PFSK-1 (cell line): ENCODE measurements around the gene RUBCN.

ENCODE experiments used
- FOXP2 ChIP-seq: optimal IDR thresholded peaks from 2 replicates; pipeline ENCODE3; 2011; ENCODE audit warnings: borderline replicate concordance, control low read depth, inconsistent platforms; ENCODE audit not compliant: insufficient read depth; ENCODE audit errors: extremely low read length, extremely low read depth
- POLR2AphosphoS5 ChIP-seq: IDR thresholded peaks from 2 replicates; pipeline ENCODE4 v1.6.1; 2012; ENCODE audit warnings: low read depth, mild to moderate bottlenecking, control low read depth, low read length, moderate library complexity
- SIN3A ChIP-seq: IDR thresholded peaks from 2 replicates; pipeline ENCODE4 v1.6.1; 2012; ENCODE audit warnings: mild to moderate bottlenecking, low read length, moderate library complexity, borderline replicate concordance; ENCODE audit not compliant: insufficient read depth
- TAF1 ChIP-seq: IDR thresholded peaks from 2 replicates; pipeline ENCODE4 v1.6.1; 2012; ENCODE audit warnings: low read length, control low read depth, borderline replicate concordance; ENCODE audit not compliant: insufficient read depth
- TF ChIP-seq, protein P1 (sequence below), 2 experiments: IDR thresholded peaks; 2 replicates each; pipeline versions ENCODE4 v1.6.1 to v1.8.0; 2011 to 2012; ENCODE audit warnings: low read depth in 2 of 2, low read length in 2 of 2, control low read depth in 1 of 2, inconsistent platforms in 1 of 2, mild to moderate bottlenecking in 1 of 2, moderate library complexity in 1 of 2; ENCODE audit not compliant: insufficient read depth in 1 of 2

Gene RUBCN

DNA sequence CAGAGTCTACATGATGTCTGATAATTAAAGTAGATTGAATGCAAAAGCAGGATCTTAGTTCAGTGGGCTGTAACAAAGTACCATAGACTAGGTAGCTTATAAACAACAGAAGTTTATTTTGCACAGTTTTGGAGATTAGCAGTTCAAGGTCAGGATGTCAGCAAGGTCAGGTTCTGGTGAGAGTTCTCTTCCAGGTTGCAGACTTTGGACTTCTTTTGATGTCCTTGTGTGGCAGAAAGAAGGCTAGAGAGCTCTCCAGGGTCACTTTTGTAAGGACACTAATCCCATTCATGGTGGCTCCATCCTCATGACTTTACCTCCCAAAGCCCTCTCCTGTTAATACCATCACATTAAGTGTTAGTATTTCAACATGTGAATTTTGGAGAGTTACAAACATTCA is 25.1 kb upstream of the RUBCN start:
- TF ChIP-seq TAF1 (no peak), SIN3A (no peak), FOXP2 (no peak), POLR2AphosphoS5 (no peak)
- TF ChIP-seq, protein P1, sequence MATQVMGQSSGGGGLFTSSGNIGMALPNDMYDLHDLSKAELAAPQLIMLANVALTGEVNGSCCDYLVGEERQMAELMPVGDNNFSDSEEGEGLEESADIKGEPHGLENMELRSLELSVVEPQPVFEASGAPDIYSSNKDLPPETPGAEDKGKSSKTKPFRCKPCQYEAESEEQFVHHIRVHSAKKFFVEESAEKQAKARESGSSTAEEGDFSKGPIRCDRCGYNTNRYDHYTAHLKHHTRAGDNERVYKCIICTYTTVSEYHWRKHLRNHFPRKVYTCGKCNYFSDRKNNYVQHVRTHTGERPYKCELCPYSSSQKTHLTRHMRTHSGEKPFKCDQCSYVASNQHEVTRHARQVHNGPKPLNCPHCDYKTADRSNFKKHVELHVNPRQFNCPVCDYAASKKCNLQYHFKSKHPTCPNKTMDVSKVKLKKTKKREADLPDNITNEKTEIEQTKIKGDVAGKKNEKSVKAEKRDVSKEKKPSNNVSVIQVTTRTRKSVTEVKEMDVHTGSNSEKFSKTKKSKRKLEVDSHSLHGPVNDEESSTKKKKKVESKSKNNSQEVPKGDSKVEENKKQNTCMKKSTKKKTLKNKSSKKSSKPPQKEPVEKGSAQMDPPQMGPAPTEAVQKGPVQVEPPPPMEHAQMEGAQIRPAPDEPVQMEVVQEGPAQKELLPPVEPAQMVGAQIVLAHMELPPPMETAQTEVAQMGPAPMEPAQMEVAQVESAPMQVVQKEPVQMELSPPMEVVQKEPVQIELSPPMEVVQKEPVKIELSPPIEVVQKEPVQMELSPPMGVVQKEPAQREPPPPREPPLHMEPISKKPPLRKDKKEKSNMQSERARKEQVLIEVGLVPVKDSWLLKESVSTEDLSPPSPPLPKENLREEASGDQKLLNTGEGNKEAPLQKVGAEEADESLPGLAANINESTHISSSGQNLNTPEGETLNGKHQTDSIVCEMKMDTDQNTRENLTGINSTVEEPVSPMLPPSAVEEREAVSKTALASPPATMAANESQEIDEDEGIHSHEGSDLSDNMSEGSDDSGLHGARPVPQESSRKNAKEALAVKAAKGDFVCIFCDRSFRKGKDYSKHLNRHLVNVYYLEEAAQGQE (IDR thresholded peaks at IDR 0.05; ENCODE audit: insufficient read depth in 1 of 2, low read depth in 2 of 2, low read length in 2 of 2): no peak

DNA sequence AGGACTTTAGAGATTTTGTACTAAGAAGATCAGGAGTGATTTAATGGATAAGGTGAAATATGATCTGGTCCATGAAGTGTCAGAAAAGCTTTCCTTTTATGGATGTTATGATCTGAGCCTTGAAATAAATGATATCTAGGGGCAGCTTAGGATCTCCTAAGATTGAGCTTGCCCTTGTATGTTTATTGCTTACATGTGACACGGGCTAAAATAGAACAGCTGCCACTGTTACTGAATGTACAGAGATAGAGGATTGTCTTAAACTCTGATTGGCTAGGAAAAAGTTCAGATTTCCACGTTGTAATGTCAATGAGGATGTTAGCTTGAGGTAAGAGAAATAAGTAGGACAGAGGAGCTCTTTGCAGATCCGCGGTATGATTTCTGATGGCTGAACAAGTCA is 21.8 kb upstream of the RUBCN start:
- TF ChIP-seq FOXP2 (no peak), TAF1 (no peak), SIN3A (no peak), POLR2AphosphoS5 (no peak)
- TF ChIP-seq, protein P1 (IDR thresholded peaks at IDR 0.05; ENCODE audit: insufficient read depth in 1 of 2, low read depth in 2 of 2, low read length in 2 of 2): no peak

DNA sequence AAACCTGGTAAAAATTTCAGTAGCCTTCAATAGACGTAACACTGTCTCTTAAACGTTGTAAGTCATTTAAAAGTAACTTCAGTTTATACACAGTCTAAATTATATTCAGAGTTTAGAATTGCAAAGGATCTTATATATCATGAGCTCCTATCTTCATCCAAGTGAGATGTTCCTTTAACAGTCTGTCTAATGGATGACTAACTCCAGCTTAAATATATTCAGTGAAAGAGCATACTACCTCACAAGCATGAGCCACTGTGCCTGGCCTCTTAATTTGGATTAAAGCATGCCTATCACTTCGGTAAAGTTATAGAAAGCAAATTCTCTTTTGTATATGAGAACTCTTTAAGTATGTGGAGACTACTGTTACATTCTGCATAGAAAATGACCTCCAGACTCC is 20.0 kb upstream of the RUBCN start:
- TF ChIP-seq, protein P1 (IDR thresholded peaks at IDR 0.05; ENCODE audit: insufficient read depth in 1 of 2, low read depth in 2 of 2, low read length in 2 of 2): no peak
- no peak for TF ChIP-seq SIN3A
- no peak for TF ChIP-seq FOXP2
- no peak for TF ChIP-seq TAF1
- no peak for TF ChIP-seq POLR2AphosphoS5

DNA sequence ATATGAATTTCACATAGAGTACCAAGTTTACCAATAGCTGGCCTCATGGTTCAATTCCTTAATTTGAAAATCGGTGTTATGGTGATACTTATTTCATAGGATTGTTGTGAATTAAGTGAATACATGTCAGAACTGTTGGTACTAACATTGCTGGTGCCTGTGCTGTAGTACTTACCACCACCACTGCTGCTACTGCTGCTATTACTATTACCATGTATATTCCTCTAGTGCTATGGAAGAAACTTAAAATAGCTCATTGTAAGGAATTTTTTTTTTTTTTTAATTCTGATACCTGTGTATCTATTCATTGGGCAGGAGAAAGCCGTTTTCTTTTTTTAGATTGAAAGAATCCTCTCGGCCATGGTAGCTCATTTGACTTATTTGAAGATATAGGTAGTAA is 16.6 kb upstream of the RUBCN start:
- TF ChIP-seq POLR2AphosphoS5 (no peak), SIN3A (no peak), TAF1 (no peak), FOXP2 (no peak)
- TF ChIP-seq, protein P1 (IDR thresholded peaks at IDR 0.05; ENCODE audit: insufficient read depth in 1 of 2, low read depth in 2 of 2, low read length in 2 of 2): no peak

DNA sequence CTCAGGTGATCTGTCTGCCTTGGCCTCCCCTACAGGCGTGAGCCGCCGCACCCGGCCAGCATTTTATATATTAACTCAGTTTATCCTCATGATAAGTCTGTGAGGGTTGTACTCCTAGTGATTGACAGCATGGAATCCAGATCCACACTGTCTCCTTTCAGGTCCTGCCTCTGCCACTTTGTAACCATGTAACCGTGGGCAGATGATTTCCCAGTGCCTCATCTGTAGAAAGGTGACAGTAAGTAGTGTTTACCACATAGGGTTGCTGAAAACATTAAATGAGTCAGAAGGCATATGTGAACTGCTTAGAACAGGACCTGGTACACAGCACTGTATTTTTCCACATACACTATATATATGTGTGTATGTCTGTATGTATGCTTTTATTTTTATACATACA is 15.4 kb upstream of the RUBCN start:
- TF ChIP-seq TAF1 (no peak), POLR2AphosphoS5 (no peak), SIN3A (no peak), FOXP2 (no peak)
- TF ChIP-seq, protein P1 (IDR thresholded peaks at IDR 0.05; ENCODE audit: insufficient read depth in 1 of 2, low read depth in 2 of 2, low read length in 2 of 2): no peak
